Activated T-helper 1 cell treated with anti-CD3 and anti-CD28 coated beads, Interleukin-2, amount 50 U/mL, for 16 hours (primary cell): ENCODE results near the gene SLC38A8.

ENCODE experiments used
- DNase-seq, 2 donors: peaks; one replicate each; pipeline ENCODE4 v3.0.0-alpha.2; 2020; ENCODE audit warnings: low read depth in 1 of 2, low spot score in 1 of 2

Gene SLC38A8

GRCh38 chr16:84068783-84069462 lies 26.3 kb upstream of the SLC38A8 start:
- no peak for DNase-seq

- no peak for DNase-seq
These were observed 25.4 kb upstream of the SLC38A8 start for GRCh38 chr16:84068041-84068440.

DNA sequence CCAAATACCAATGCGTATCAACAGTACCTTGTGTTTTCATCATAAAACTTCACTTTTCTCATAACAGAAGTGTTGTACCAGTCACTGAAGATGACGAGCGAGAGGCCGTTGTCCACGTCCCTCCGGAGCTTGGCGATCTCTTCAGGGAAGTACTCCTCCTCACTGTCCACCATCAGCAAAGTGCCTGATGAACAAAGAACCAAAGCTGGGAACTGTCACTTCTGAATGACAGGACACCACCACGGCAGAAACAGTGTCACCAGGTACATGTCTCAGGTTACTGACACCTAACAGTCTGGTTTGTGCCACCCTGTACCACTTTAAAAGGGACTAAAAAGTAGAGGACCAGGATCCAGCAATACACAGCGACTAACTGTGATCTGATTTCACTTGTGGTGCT lies 25.0 kb upstream of the SLC38A8 start:
- no peak for DNase-seq

DNA sequence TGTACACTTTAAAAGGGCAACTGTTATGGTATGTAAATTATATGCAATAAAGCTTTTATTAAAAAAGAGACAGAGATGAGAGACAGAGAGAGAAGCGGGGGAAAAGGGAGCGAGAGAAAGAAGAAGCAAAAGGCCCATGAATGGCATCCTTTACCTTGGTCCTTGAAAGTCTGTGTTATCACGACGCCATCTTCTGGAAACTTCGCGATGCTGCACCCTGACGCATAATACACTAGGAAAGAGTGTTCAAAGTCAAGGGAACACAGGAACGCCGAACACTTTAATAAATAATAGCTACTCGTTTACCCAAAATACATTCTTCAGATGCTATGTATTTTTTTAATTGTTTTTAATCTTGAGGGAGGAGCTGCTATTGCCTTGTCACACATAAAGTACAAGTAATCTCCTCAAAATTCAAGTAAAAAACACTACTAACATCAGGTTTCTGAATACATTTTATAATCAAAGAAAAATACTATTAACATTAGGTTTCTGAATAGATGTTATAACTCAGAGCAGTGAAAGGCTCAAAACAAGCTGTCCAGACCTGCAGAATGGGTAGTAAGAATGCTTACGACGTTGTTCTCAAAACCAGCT lies 23.0 kb upstream of the SLC38A8 start:
- no peak for DNase-seq

DNA sequence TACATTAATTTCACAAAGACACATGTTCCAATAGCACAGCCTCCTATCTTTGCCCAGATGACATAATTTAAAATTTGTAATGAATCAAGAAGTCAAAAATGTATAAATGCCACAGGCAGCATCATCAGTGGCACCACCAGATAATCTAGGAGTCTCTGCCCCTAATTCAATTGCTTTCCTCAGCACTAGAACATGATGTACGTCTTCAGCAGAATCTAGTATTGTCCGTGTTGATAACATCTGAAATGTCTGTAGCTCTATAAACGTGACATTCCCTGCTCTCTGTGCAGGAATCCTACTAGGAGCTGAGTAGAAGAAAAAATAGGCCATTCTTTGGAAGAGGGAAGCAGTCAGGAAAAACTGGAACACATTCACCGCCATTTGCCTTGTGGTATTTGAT lies 21.4 kb upstream of the SLC38A8 start:
- DNase-seq = no peak

DNA sequence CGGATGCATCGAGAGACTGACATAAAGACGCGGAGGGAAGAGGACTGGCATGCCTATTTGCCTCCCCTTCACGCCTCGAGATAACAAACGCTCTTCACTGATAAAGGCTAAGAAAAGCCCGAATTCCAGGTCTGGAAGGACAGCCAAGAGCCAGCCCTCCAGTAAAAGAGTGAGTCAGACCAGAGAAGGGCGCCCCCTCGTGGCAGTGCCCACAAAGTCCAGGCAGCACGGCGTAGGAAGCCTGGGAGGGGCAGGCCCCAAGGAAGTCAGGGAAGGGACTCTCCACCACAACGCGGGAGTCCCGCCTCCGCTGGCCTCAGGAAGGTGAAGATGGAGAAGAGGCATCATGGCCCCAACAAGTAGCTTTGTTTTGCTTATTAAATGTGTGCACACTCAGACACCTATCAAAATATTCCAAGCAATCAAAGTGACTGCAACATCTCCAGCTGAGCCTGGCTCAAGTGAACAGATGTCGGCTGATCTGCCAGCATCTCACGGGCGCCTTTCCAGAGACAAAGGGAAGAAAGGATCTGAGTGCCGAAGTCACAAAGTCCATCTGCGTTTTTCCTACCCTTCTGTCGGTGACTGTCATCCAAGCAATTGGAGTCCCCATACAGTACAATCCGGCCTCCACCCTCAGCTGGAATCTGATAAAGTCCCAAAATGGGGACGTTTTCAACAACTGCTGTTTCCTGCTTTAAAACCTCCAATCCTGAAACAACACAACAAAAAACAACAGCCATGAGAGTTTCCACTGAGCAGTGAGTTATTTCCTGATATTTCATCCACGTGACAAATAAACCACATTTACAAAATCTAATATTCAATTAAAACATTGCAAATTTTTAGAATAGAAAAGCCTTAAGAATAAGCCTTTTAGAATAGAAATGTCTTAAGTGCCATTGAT lies 20.4 kb upstream of the SLC38A8 start:
- peak; percentile 41 to 46 for DNase-seq

- DNase-seq = no peak
These were observed 18.7 kb upstream of the SLC38A8 start for GRCh38 chr16:84061236-84061819.

DNA sequence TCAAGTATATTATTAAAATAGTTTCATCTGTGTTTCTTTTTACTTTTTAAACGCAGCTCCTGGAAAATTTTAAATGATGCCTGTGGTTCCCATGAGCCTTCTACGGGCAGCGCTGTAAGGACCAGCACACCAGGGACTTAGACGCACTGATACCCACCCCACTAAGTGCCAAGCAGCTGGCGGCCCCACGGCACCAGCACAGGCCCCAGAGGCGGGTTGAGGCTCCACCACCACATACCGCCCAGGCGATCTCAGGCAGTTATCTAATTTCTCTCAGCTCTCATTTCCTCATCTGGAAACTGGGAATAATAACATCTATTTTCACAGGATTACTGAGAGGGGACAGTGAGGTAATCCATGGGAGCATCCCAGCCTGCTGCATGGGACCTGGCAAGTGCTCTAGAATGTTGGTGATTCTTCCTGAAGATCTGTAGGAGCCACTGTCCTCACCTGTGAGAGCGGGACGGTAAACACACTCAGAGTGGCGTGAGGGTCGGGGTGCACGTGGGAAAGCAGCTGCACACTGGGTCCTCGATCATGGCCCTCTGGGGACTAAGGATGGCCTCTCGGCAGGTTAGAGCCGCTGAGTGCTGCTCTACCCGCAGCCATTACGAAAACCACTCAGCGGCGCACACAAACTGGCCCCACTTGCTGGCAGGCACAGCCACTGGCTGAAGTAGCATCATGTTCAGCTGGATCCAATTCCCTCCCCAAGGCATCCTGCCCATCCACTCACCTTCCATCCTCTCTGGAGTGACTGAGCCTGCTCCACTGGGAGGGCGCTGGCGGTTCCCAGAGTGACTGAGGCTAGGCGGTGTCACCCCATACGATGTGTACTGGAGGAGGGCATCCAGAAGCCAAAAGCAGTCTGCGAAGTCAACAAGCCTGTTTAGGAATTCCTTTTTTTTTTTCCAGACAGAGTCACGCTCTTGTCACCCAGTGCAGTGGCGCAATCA lies 17.6 kb upstream of the SLC38A8 start:
- DNase-seq = no peak

GRCh38 chr16:84059111-84059510 lies 16.5 kb upstream of the SLC38A8 start:
- DNase-seq = no peak

DNA sequence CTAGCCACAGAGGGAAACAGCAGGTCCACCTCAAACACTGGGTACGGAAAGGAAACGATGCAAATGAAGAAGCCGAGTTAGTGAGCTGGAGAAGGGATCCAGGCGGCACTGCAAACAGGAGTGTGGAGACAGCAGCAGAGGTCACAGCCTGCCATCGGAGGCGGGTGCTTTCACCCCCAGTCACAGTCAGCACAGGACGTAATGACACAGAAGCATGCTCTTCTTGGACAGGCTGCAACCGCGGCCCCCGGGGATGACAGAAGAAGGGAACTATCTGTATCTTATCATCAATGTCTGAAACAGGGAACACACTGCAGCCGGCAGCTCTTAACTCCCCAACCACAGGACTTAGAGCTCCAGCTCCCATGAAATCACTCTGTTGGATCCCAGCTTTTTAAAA lies 16.1 kb upstream of the SLC38A8 start:
- DNase-seq = no peak

- DNase-seq = no peak
These were observed 15.6 kb upstream of the SLC38A8 start for GRCh38 chr16:84058211-84058610.

GRCh38 chr16:84056933-84057332 lies 14.3 kb upstream of the SLC38A8 start:
- no peak for DNase-seq

GRCh38 chr16:84055801-84056634 lies 13.4 kb upstream of the SLC38A8 start:
- DNase-seq = no peak

- no peak for DNase-seq
These were observed 12.8 kb upstream of the SLC38A8 start for GRCh38 chr16:84055366-84055765.

GRCh38 chr16:84054916-84055315 lies 12.3 kb upstream of the SLC38A8 start:
- DNase-seq = no peak

GRCh38 chr16:84054271-84054670 lies 11.7 kb upstream of the SLC38A8 start:
- no peak for DNase-seq

- DNase-seq = no peak
These were observed 10.6 kb upstream of the SLC38A8 start for GRCh38 chr16:84053237-84053636.

DNA sequence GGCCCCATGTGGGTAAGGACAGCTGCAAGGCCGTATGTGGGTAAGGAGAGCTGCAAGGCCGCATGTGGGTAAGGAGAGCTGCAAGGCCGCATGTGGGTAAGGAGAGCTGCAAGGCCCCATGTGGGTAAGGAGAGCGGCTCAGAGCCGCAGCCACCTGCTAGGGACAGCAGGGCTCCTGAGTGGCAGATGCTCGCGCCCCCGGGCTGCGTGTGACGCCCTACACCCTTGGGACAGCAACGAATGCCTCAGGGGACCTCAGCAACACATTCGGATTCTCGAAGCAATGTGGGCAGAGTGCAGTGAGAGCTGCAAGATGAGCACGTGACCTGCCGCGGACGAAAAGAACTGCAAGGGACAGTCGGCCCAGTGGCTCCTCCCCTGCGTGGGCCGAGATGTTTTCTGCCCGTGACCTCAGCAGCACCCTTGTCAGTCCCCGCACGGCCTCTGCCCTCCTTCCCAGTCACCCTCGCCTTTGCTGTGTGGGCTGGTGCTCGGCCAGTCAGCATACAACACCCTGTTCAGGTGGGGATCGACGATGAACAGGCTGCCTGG lies 9.6 kb upstream of the SLC38A8 start:
- DNase-seq = no peak

DNA sequence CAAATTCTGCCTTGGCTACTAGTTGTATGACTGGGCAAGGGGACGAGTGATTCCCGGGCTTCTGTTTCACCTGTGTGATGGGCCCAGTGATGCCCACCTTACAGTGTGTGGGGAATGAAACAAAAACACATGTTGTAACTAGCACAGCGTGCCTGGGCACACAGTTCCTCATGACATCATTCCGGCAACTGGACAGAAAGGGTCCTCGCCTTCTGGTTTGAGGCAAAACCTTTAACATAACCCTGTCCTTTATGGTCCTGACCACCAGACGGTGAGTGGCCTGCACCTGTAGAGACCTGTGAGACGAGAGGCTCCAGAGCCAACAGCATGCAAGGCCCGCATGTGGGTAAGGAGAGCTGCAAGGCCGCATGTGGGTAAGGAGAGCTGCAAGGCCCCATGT lies 7.7 kb upstream of the SLC38A8 start:
- DNase-seq = no peak
